SK-N-SH (cell line): ENCODE results near the gene SPATA21. TPM values are rescaled to one million over a fixed set of nuclear protein-coding genes. Genes with fewer than 3 reads are reported as not detected.

Experiments
- CTCF ChIA-PET: fragments of 300-600, 350-600 bp; formaldehyde crosslinking; extraction: SDS; loops from one replicate; lab custom pipeline; 2021; lab: Yijun Ruan, JAX
- POLR2A ChIA-PET: fragments of 350-600 bp; sonication (Branson Sonifier 250); formaldehyde crosslinking; extraction: SDS; loops from one replicate; lab custom pipeline; 2020; ENCODE audit warnings: antibody characterized with exemption, inconsistent platforms; lab: Yijun Ruan, JAX
- DNase-seq: peaks from one replicate; pipeline ENCODE4 v3.0.0; 2012
- H2AFZ ChIP-seq: fragments of 200-600 bp; sonication (generic); 2 replicates; pipeline ENCODE4 v1.8.1; 2016; ENCODE audit warnings: antibody characterized with exemption, mild to moderate bottlenecking, low read depth
- H3F3A ChIP-seq: fragments of 200-600 bp; sonication (generic); replicated peaks from 2 replicates; pipeline ENCODE3; 2016; ENCODE audit warnings: antibody characterized with exemption, mild to moderate bottlenecking; ENCODE audit not compliant: insufficient read depth
- H3K27ac ChIP-seq, 2 experiments: fragments of 200-500 bp in 1 of 2; fragments of 200-600 bp in 1 of 2; sonication (Bioruptor generic) in 1 of 2; sonication (generic), shearing (Covaris generic) in 1 of 2; 2 replicates each; pipeline versions ENCODE4 v1.5.1 to v1.6.1; 2014 to 2016; ENCODE audit warnings: low read depth in 2 of 2, inconsistent platforms in 1 of 2, low read length in 1 of 2, mild to moderate bottlenecking in 1 of 2, mixed read lengths in 1 of 2
- H3K27me3 ChIP-seq: fragments of 200-600 bp; sonication (generic), shearing (Covaris generic); 2 replicates; pipeline ENCODE4 v1.6.1; 2016; ENCODE audit warnings: mixed run types; ENCODE audit not compliant: insufficient read depth
- H3K36me3 ChIP-seq, 2 experiments: fragments of 200-500 bp in 1 of 2; fragments of 200-600 bp in 1 of 2; sonication (Bioruptor generic) in 1 of 2; sonication (generic) in 1 of 2; replicated peaks in 1 of 2; 2 replicates each; pipeline versions ENCODE3 to v1.5.1; 2014 to 2016; ENCODE audit warnings: low read length in 1 of 2, mild to moderate bottlenecking in 1 of 2; ENCODE audit not compliant: insufficient read depth in 2 of 2, control insufficient read depth in 1 of 2
- H3K4me1 ChIP-seq, 2 experiments: fragments of 200-500 bp in 1 of 2; fragments of 200-600 bp in 1 of 2; sonication (Bioruptor generic) in 1 of 2; sonication (generic), shearing (Covaris generic) in 1 of 2; 2 replicates each; pipeline versions ENCODE4 v1.5.1 to v1.6.1; 2014 to 2016; ENCODE audit warnings: low read depth in 1 of 2, low read length in 1 of 2, mixed run types in 1 of 2; ENCODE audit not compliant: insufficient read depth in 2 of 2, control insufficient read depth in 1 of 2
- H3K4me2 ChIP-seq: fragments of 200-600 bp; sonication (generic), shearing (Covaris generic); 2 replicates; pipeline ENCODE4 v1.6.1; 2017; ENCODE audit warnings: mixed run types
- H3K4me3 ChIP-seq, 2 experiments: fragments of 200-500 bp in 1 of 2; fragments of 200-600 bp in 1 of 2; sonication (Bioruptor generic) in 1 of 2; sonication (generic), shearing (Covaris generic) in 1 of 2; 2 replicates each; pipeline versions ENCODE4 v1.5.1 to v1.8.1; 2014 to 2016; ENCODE audit warnings: low read depth in 2 of 2, inconsistent platforms in 1 of 2, low read length in 1 of 2, mild to moderate bottlenecking in 1 of 2, mixed read lengths in 1 of 2, moderate library complexity in 1 of 2
- H3K79me2 ChIP-seq: fragments of 200-600 bp; sonication (generic); 2 replicates; pipeline ENCODE4 v1.8.1; 2017; ENCODE audit warnings: mild to moderate bottlenecking; ENCODE audit not compliant: insufficient read depth
- H3K9ac ChIP-seq: fragments of 200-600 bp; sonication (generic); 2 replicates; pipeline ENCODE4 v1.6.1; 2017; ENCODE audit warnings: mixed run types
- H3K9me2 ChIP-seq: fragments of 200-600 bp; sonication (generic); 2 replicates; pipeline ENCODE4 v1.6.1; 2017; ENCODE audit warnings: mixed run types
- H3K9me3 ChIP-seq: fragments of 200-600 bp; sonication (generic); 2 replicates; pipeline ENCODE4 v1.6.1; 2017; ENCODE audit warnings: mixed run types, mild to moderate bottlenecking, moderate library complexity
- H4K20me1 ChIP-seq: fragments of 200-600 bp; sonication (generic); 2 replicates; pipeline ENCODE4 v1.6.1; 2017; ENCODE audit warnings: mild to moderate bottlenecking, mixed run types; ENCODE audit not compliant: insufficient read depth
- CHD2 ChIP-seq: fragments of 150-350 bp; IDR thresholded peaks from 2 replicates; pipeline ENCODE4 v1.6.1; 2018; ENCODE audit warnings: low read length; ENCODE audit not compliant: partially characterized antibody
- EZH2phosphoT487 ChIP-seq: fragments of 200-600 bp; sonication (generic); IDR thresholded peaks from 2 replicates; pipeline ENCODE4 v1.6.1; 2017; ENCODE audit warnings: low read depth, mixed run types, mild to moderate bottlenecking, antibody characterized with exemption, moderate library complexity, borderline replicate concordance
- FOXJ3 ChIP-seq: sonication (generic); formaldehyde crosslinking; IDR thresholded peaks from 2 replicates; pipeline ENCODE4 v1.5.1; 2020; ENCODE audit warnings: mild to moderate bottlenecking, missing genetic modification reagents
- GATA2 ChIP-seq: sonication (generic); formaldehyde crosslinking; IDR thresholded peaks from 2 replicates; pipeline ENCODE4 v1.5.0; 2020; ENCODE audit warnings: mild to moderate bottlenecking, missing genetic modification reagents
- JUND ChIP-seq: IDR thresholded peaks from 2 replicates; pipeline ENCODE4 v1.4.0; 2012
- MAX ChIP-seq: IDR thresholded peaks from 2 replicates; pipeline ENCODE4 v1.4.0; 2012; ENCODE audit warnings: low read depth
- MXI1 ChIP-seq: IDR thresholded peaks from 2 replicates; pipeline ENCODE4 v1.6.1; 2012; ENCODE audit warnings: mild to moderate bottlenecking, low read depth, low read length, improper control_type of control experiment
- NFIC ChIP-seq: IDR thresholded peaks from 2 replicates; pipeline ENCODE4 v1.4.0; 2012; ENCODE audit warnings: borderline replicate concordance
- PBX3 ChIP-seq: IDR thresholded peaks from 2 replicates; pipeline ENCODE4; 2012
- RCOR1 ChIP-seq: fragments of 150-350 bp; IDR thresholded peaks from 2 replicates; pipeline ENCODE4 v1.6.1; 2017; ENCODE audit warnings: antibody characterized with exemption, low read length
- REST ChIP-seq: IDR thresholded peaks from 2 replicates; pipeline ENCODE4 v1.6.1; 2012; ENCODE audit warnings: mild to moderate bottlenecking, low read depth, low read length, moderate library complexity
- RFX5 ChIP-seq: IDR thresholded peaks from 2 replicates; pipeline ENCODE4 v1.6.1; 2012; ENCODE audit warnings: mild to moderate bottlenecking, improper control_type of control experiment, low read length
- SIN3A ChIP-seq: IDR thresholded peaks from 2 replicates; pipeline ENCODE4 v1.6.1; 2012; ENCODE audit warnings: low read depth, mild to moderate bottlenecking, low read length, moderate library complexity, borderline replicate concordance
- TCF12 ChIP-seq: IDR thresholded peaks from 2 replicates; pipeline ENCODE4 v1.4.0; 2012
- TEAD4 ChIP-seq: IDR thresholded peaks from 2 replicates; pipeline ENCODE4 v1.4.0; 2012; ENCODE audit warnings: mild to moderate bottlenecking, borderline replicate concordance; ENCODE audit not compliant: insufficient read depth
- WGBS: methylation state at CpG from one replicate; pipeline ENCODE4 v1.1.6; 2017; ENCODE audit warnings: low lambda C conversion rate; 5-methylcytosine and 5-hydroxymethylcytosine counted together
- polyA plus RNA-seq, 3 experiments: library from polyadenylated mRNA; depleted of rRNA; stranded (reverse); fragments of >200 nt; gene quantifications; 2 replicates each; pipeline ENCODE4 v1.2.3, GENCODE V29; 2012

Gene SPATA21
- polyA plus RNA-seq, 1 of the 3 experiments (the other 2 are of a cell fraction), result 0.10 TPM

- H3K9ac ChIP-seq, result no peak overlapping the region
- no peaks in the 10 kb centered on the region for H3K27me3 ChIP-seq
- TF ChIP-seq RFX5, result no peak
- TF ChIP-seq JUND, result no peak
- no peak for TF ChIP-seq REST
- TF ChIP-seq, all 33 proteins: peak for 0
- Histone ChIP-seq H3K9me2 (no peaks in the 10 kb centered on the region), H2AFZ (no peak overlapping the region), H3K4me2 (no peak overlapping the region), H3F3A (peaks cover 5% of the 10 kb centered on the region), H4K20me1 (no peaks in the 10 kb centered on the region), H3K4me1 (no peaks in the 10 kb centered on the region), H3K36me3 (peaks cover 17% of the 10 kb centered on the region in 2 experiments), H3K27ac (no peak overlapping the region), H3K4me3 (no peak overlapping the region), H3K79me2 (no peaks in the 10 kb centered on the region), H3K9me3 (no peaks in the 10 kb centered on the region)
- 94% methylated on average over 16 of the region's 21 CpGs for WGBS
- CTCF ChIA-PET, result no interaction called here
- POLR2A ChIA-PET, result interaction anchor here (0.6 kb wide), 1 partner anchor 15 kb away, joined by 3 read pairs; no protein-coding TSS in a partner anchor
- DNase-seq, result no peak
Measured at GRCh38 chr1:16464917-16465625, 27.8 kb upstream of the SPATA21 start.

GRCh38 chr1:16462773-16463330 is 25.6 kb upstream of the SPATA21 start:
- WGBS, result 99% methylated on average over 7 of the region's 7 CpGs
- no peak overlapping the region for H2AFZ ChIP-seq
- POLR2A ChIA-PET, result interaction anchor here (0.6 to 0.8 kb wide), 2 partner anchors 11 to 40 kb away, joined by 5 read pairs; no protein-coding TSS in a partner anchor
- no peak for DNase-seq
- H3K9me3 ChIP-seq, result no peaks in the 10 kb centered on the region
- CTCF ChIA-PET, result interaction anchor here (1.1 kb wide), 1 partner anchor 10 kb away, joined by 3 read pairs; no protein-coding TSS in a partner anchor
- H3F3A ChIP-seq, result peaks cover 5% of the 10 kb centered on the region
- no peaks in the 10 kb centered on the region for H3K79me2 ChIP-seq
- H3K36me3 ChIP-seq, result peaks cover 28 to 34% of the 10 kb centered on the region in 2 experiments
- no peaks in the 10 kb centered on the region for H3K4me1 ChIP-seq
- no peaks in the 10 kb centered on the region for H3K27me3 ChIP-seq
- H3K9ac ChIP-seq, result no peak overlapping the region
- no peak overlapping the region for H3K27ac ChIP-seq
- H3K4me3 ChIP-seq, result no peak overlapping the region
- no peak overlapping the region for H3K4me2 ChIP-seq
- no peaks in the 10 kb centered on the region for H4K20me1 ChIP-seq
- H3K9me2 ChIP-seq, result no peaks in the 10 kb centered on the region
- TF ChIP-seq TEAD4, result no peak
- TF ChIP-seq CHD2, result no peak
- TF ChIP-seq GATA2 (CRISPR knock-in tag), result no peak
- TF ChIP-seq EZH2phosphoT487, result no peak
- TF ChIP-seq FOXJ3 (CRISPR knock-in tag), result no peak
- TF ChIP-seq RCOR1, result no peak
- no peak for TF ChIP-seq MXI1
- no peak for TF ChIP-seq REST
- TF ChIP-seq SIN3A, result no peak
- TF ChIP-seq TCF12, result no peak
- TF ChIP-seq RFX5, result no peak
- no peak for TF ChIP-seq NFIC
- TF ChIP-seq MAX, result no peak
- TF ChIP-seq PBX3, result no peak
